ENCODE results near the gene FOXP4. TPM values are rescaled to one million over a fixed set of nuclear protein-coding genes. Genes with fewer than 3 reads are reported as not detected.

The FOXP4 gene
- total RNA-seq, 1 donor from 2014 or later = 137 TPM

DNA sequence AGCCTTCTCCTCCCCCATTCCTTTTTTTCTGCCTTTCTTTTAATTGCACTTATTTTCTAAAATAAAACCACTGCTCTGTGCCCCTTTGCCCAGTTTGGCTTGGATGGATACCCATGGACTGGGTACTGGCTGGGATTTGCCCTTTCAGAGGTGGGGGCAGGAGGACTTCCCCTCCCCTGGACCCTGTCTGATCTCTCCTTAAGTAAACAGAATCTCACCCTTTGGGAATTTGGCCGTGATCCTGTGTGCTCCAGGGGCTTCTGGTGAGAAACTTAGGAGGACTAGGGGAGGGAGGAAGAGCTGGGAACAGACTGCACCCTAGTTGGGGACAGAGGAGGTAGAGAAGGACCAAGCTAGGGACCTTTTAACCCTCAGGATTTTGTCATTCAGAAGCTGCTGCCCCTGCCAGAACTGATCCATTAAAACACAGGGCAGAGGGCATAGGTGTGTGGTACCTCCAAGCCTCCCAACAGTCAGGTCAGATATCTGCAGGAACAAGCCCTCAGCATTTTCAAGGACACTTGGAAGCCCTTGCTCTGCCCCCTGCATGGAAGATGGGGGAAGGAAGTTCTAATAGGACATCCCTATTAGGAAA lies 7.3 kb downstream of the FOXP4 start:
- DNase-seq (ENCODE audit: low spot score, unreplicated experiment) = no peak
- Mint-ChIP-seq H3K4me1 (ENCODE audit: low read depth) (peaks cover 55% of the 10 kb centered on the region), H3K9me3 (ENCODE audit: low read depth) (no peaks in the 10 kb centered on the region), H3K36me3 (ENCODE audit: insufficient read depth) (peaks cover 11% of the 10 kb centered on the region), H3K4me3 (ENCODE audit: low read depth) (no peak overlapping the region), H3K27ac (no peak overlapping the region), H3K27me3 (no peaks in the 10 kb centered on the region)
- TF ChIP-seq, protein P1, sequence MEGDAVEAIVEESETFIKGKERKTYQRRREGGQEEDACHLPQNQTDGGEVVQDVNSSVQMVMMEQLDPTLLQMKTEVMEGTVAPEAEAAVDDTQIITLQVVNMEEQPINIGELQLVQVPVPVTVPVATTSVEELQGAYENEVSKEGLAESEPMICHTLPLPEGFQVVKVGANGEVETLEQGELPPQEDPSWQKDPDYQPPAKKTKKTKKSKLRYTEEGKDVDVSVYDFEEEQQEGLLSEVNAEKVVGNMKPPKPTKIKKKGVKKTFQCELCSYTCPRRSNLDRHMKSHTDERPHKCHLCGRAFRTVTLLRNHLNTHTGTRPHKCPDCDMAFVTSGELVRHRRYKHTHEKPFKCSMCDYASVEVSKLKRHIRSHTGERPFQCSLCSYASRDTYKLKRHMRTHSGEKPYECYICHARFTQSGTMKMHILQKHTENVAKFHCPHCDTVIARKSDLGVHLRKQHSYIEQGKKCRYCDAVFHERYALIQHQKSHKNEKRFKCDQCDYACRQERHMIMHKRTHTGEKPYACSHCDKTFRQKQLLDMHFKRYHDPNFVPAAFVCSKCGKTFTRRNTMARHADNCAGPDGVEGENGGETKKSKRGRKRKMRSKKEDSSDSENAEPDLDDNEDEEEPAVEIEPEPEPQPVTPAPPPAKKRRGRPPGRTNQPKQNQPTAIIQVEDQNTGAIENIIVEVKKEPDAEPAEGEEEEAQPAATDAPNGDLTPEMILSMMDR (IDR thresholded peaks at IDR 0.05; ENCODE audit: unreplicated experiment) = no peak

GRCh38 chr6:41555326-41556300 lies 9.4 kb downstream of the FOXP4 start:
- no peak overlapping the region for H3K27ac Mint-ChIP-seq
- no peak for DNase-seq (ENCODE audit: low spot score, unreplicated experiment)
- no peaks in the 10 kb centered on the region for H3K27me3 Mint-ChIP-seq
- peaks cover 55% of the 10 kb centered on the region for H3K4me1 Mint-ChIP-seq (ENCODE audit: low read depth)
- TF ChIP-seq, protein P1 (IDR thresholded peaks at IDR 0.05; ENCODE audit: unreplicated experiment) = no peak
- no peak overlapping the region for H3K4me3 Mint-ChIP-seq (ENCODE audit: low read depth)
- peaks cover 9% of the 10 kb centered on the region for H3K36me3 Mint-ChIP-seq (ENCODE audit: insufficient read depth)
- no peaks in the 10 kb centered on the region for H3K9me3 Mint-ChIP-seq (ENCODE audit: low read depth)

DNA sequence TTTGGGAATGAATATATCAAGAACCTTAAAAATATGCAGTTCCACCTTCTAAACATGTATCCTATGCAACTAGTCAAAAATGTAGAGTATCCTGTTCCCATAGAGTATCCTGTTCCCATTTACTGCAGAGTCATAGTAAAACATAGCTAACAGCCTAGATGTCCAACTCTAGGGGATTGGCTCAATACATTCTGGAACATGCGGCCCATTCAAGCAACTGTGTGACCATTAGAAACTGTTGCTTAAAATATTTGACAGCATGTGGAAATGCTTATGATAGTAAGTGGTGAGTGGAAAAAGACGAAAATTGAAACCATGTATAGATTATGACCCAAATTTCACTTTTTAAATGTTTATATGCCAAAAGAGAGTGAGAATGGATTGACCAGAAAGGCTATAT lies 11.2 kb downstream of the FOXP4 start:
- H3K27ac Mint-ChIP-seq = no peak overlapping the region
- H3K36me3 Mint-ChIP-seq (ENCODE audit: insufficient read depth) = peaks cover 3% of the 10 kb centered on the region
- H3K4me1 Mint-ChIP-seq (ENCODE audit: low read depth) = peaks cover 52% of the 10 kb centered on the region
- no peak overlapping the region for H3K4me3 Mint-ChIP-seq (ENCODE audit: low read depth)
- no peak for DNase-seq (ENCODE audit: low spot score, unreplicated experiment)
- TF ChIP-seq, protein P1 (IDR thresholded peaks at IDR 0.05; ENCODE audit: unreplicated experiment) = no peak
- H3K27me3 Mint-ChIP-seq = no peaks in the 10 kb centered on the region
- H3K9me3 Mint-ChIP-seq (ENCODE audit: low read depth) = no peaks in the 10 kb centered on the region

- no peak for DNase-seq (ENCODE audit: low spot score, unreplicated experiment)
- Mint-ChIP-seq H3K27ac (peak overlapping the region; percentile 45), H3K9me3 (ENCODE audit: low read depth) (no peaks in the 10 kb centered on the region), H3K4me3 (ENCODE audit: low read depth) (no peak overlapping the region), H3K27me3 (no peaks in the 10 kb centered on the region), H3K36me3 (ENCODE audit: insufficient read depth) (peaks cover 5% of the 10 kb centered on the region), H3K4me1 (ENCODE audit: low read depth) (peaks cover 56% of the 10 kb centered on the region)
- TF ChIP-seq, protein P1 (IDR thresholded peaks at IDR 0.05; ENCODE audit: unreplicated experiment) = no peak
Measured at GRCh38 chr6:41558033-41558807, 12.0 kb downstream of the FOXP4 start.
